Upper lobe of left lung (tissue), 4 donors: ENCODE measurements around the gene COL28A1.

Experiments used
- POLR2AphosphoS5 ChIP-seq, 2 donors: sonication (generic); formaldehyde crosslinking; IDR thresholded peaks; one replicate each; pipeline ENCODE4 v1.5.1; 2017; ENCODE audit warnings: antibody characterized with exemption in 2 of 2
- TF ChIP-seq, protein P1 (sequence below), 6 experiments: fragments of 450-650 bp in 4 of 6; fragments of 200-600 bp in 2 of 6; sonication (generic) in 2 of 6; IDR thresholded peaks; one replicate each; pipeline ENCODE4 v1.5.1; 2016 to 2019; ENCODE audit warnings: antibody characterized with exemption in 6 of 6

DNA sequence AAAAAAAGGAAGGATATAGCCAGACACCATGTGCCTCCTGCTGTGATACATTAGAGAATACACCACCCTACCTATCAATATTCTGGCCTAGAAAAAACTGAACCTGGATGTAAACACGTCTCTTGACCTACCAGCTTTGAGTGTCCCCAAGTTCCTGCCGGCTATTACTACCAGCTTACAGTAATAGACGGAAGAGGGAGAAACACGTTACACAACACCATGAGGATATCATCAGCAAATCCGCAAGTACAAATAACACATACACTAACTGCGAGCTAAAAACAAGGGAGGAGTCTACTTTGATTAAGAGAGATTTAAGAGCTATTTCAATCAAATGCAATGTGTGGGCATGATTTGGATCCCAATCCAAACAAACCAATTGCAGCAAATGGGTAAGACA lies 113.0 kb downstream of the COL28A1 start:
- no peak for TF ChIP-seq POLR2AphosphoS5 (IDR thresholded peaks at IDR 0.05)
- TF ChIP-seq, protein P1, sequence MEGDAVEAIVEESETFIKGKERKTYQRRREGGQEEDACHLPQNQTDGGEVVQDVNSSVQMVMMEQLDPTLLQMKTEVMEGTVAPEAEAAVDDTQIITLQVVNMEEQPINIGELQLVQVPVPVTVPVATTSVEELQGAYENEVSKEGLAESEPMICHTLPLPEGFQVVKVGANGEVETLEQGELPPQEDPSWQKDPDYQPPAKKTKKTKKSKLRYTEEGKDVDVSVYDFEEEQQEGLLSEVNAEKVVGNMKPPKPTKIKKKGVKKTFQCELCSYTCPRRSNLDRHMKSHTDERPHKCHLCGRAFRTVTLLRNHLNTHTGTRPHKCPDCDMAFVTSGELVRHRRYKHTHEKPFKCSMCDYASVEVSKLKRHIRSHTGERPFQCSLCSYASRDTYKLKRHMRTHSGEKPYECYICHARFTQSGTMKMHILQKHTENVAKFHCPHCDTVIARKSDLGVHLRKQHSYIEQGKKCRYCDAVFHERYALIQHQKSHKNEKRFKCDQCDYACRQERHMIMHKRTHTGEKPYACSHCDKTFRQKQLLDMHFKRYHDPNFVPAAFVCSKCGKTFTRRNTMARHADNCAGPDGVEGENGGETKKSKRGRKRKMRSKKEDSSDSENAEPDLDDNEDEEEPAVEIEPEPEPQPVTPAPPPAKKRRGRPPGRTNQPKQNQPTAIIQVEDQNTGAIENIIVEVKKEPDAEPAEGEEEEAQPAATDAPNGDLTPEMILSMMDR (IDR thresholded peaks at IDR 0.05): no peak
